HG03520 (cell line): ENCODE results near the gene ENDOD1.

ENCODE experiments used
- ATAC-seq: cut with Tn5 transposase; IDR thresholded peaks from one replicate; pipeline ENCODE4 v1.9.1; 2021; ENCODE audit warnings: mild to moderate bottlenecking, moderate library complexity; ENCODE audit not compliant: unreplicated experiment

ENDOD1 gene

GRCh38 chr11:95161248-95161647, 71.6 kb downstream of the ENDOD1 start:
- ATAC-seq, result no peak

- ATAC-seq, result no peak
Observed at GRCh38 chr11:95163106-95163505, 73.5 kb downstream of the ENDOD1 start.

- ATAC-seq, result no peak
Observed at GRCh38 chr11:95165638-95166037, 76.0 kb downstream of the ENDOD1 start.

GRCh38 chr11:95166781-95167180, 77.1 kb downstream of the ENDOD1 start:
- ATAC-seq, result no peak

GRCh38 chr11:95170294-95170693, 80.6 kb downstream of the ENDOD1 start:
- no peak for ATAC-seq

- ATAC-seq, result no peak
Observed at GRCh38 chr11:95175818-95176380, 86.3 kb downstream of the ENDOD1 start.
